ENCODE data around the gene RCAN3.

RCAN3 gene

DNA sequence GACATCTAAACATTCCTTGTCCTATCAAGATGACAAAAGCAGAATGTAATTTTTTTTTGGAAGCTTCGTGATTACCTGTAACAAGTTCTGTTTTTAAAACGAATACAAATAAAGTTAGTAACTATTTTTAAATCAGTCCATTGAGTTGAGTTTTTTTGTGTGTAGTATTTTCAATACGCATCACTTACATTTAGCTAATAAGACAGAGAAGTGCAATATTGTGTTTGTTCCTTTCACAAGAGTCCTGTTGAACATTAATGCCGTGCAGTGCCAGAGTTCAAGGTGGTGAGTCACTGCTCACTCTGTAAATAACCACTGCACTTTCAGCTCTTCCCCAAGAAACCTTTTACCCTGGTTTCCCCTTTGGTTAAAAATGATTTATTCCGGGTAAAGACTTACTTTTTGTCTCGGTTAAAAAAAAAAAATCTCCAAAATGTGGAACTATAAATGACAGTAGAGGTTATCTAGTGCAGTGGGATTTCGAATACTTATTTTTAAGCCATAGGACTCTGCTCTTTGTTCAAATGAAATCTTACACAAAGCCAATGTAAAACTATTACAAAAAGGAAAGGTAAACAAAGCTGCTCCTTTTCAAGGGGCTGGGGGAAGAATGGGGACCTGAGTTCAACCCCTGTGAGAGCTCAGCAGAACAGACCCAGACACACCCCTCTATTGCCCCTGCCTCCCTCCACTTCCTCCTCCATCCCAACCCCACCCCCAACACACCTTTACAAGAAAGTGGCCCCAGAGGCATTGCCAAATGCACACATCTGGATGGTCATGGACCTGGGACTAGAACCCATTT is 38.5 kb downstream of the RCAN3 start:
- TF ChIP-seq YY1 (IDR thresholded peaks at IDR 0.05; ENCODE audit: low read depth) (no peak), ZBTB7A (IDR thresholded peaks at IDR 0.05; ENCODE audit: low read depth) (no peak), TAF1 (IDR thresholded peaks at IDR 0.05; ENCODE audit: low read depth) (no peak), TCF12 (IDR thresholded peaks at IDR 0.05; ENCODE audit: low read depth) (no peak), FOXM1 (IDR thresholded peaks at IDR 0.05; ENCODE audit: borderline replicate concordance, low read depth) (no peak), NFIC (IDR thresholded peaks at IDR 0.05) (no peak), EGR1 (IDR thresholded peaks at IDR 0.05) (no peak), CREB1 (IDR thresholded peaks at IDR 0.05; ENCODE audit: low read depth) (no peak)
- TF ChIP-seq, protein P1, sequence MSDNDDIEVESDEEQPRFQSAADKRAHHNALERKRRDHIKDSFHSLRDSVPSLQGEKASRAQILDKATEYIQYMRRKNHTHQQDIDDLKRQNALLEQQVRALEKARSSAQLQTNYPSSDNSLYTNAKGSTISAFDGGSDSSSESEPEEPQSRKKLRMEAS (IDR thresholded peaks at IDR 0.05) = no peak
- TF ChIP-seq, protein P2, sequence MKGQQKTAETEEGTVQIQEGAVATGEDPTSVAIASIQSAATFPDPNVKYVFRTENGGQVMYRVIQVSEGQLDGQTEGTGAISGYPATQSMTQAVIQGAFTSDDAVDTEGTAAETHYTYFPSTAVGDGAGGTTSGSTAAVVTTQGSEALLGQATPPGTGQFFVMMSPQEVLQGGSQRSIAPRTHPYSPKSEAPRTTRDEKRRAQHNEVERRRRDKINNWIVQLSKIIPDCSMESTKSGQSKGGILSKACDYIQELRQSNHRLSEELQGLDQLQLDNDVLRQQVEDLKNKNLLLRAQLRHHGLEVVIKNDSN (IDR thresholded peaks at IDR 0.05) = no peak

DNA sequence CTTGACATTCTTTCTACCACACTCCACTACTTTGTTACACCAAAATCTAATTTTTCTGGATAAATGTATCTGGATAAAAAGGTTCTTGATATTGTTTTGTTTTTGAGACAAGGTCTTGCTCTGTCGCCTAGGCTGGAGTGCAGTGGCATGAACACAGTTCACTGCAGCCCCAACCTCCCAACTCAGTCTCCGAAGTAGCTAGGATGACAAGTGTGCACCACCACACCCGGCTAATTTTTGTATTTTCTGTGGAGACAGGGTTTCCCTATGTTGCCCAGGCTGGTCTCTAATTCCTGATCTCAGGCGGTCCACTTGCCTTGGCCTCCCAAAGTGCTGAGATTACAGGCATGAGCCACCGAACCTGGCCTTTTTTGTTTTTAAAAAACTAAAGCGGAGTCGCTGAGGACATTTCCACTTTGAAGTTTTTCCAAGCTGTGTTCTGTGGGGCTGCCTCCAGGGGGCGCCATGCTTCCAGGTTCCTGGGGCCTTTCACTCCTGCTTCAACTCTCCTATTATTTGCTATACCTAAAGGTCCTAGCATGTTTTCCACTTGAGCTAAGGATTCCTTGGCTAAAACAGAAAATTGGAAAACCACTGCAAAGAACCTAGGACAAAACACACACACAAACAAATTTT is 39.2 kb downstream of the RCAN3 start:
- TF ChIP-seq CEBPB (IDR thresholded peaks at IDR 0.05) (no peak), TAF1 (IDR thresholded peaks at IDR 0.05; ENCODE audit: low read depth) (no peak), RAD21 (IDR thresholded peaks at IDR 0.05; ENCODE audit: low read depth) (peak; percentile 63), NFIC (IDR thresholded peaks at IDR 0.05) (no peak), EP300 (IDR thresholded peaks at IDR 0.05; ENCODE audit: borderline replicate concordance) (no peak), EGR1 (IDR thresholded peaks at IDR 0.05) (no peak), CREB1 (IDR thresholded peaks at IDR 0.05; ENCODE audit: low read depth) (no peak), TEAD4 (IDR thresholded peaks at IDR 0.05) (no peak)

DNA sequence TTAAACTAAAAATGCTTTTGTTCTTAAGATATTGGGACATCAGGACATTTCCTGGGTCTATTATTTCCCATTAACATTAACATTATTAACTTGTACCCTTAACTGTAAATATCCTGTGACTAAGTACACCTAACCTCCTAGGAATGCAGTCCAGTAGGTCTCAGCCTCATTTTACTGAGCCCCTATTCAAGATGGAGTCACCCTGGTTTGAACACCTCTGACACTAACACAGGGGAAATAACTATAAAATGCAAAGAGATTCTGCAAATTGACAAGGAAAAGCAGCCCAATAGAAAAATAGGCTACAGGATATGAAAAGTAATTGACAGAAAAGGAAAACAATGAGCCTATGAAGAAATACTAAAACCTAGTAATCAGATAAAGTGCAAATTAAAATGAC is 41.6 kb downstream of the RCAN3 start:
- TF ChIP-seq EP300 (IDR thresholded peaks at IDR 0.05; ENCODE audit: borderline replicate concordance) (no peak), RAD21 (IDR thresholded peaks at IDR 0.05; ENCODE audit: low read depth) (no peak), YY1 (IDR thresholded peaks at IDR 0.05; ENCODE audit: low read depth) (peak; percentile 35; the same call in 1 of the 2 replicates), TAF1 (IDR thresholded peaks at IDR 0.05; ENCODE audit: low read depth) (no peak), TEAD4 (IDR thresholded peaks at IDR 0.05) (peak; percentile 46; the same call in 1 of the 2 replicates), EGR1 (IDR thresholded peaks at IDR 0.05) (no peak), CEBPB (IDR thresholded peaks at IDR 0.05) (no peak)
- TF ChIP-seq, protein P2 (IDR thresholded peaks at IDR 0.05) = no peak
- TF ChIP-seq, protein P3, sequence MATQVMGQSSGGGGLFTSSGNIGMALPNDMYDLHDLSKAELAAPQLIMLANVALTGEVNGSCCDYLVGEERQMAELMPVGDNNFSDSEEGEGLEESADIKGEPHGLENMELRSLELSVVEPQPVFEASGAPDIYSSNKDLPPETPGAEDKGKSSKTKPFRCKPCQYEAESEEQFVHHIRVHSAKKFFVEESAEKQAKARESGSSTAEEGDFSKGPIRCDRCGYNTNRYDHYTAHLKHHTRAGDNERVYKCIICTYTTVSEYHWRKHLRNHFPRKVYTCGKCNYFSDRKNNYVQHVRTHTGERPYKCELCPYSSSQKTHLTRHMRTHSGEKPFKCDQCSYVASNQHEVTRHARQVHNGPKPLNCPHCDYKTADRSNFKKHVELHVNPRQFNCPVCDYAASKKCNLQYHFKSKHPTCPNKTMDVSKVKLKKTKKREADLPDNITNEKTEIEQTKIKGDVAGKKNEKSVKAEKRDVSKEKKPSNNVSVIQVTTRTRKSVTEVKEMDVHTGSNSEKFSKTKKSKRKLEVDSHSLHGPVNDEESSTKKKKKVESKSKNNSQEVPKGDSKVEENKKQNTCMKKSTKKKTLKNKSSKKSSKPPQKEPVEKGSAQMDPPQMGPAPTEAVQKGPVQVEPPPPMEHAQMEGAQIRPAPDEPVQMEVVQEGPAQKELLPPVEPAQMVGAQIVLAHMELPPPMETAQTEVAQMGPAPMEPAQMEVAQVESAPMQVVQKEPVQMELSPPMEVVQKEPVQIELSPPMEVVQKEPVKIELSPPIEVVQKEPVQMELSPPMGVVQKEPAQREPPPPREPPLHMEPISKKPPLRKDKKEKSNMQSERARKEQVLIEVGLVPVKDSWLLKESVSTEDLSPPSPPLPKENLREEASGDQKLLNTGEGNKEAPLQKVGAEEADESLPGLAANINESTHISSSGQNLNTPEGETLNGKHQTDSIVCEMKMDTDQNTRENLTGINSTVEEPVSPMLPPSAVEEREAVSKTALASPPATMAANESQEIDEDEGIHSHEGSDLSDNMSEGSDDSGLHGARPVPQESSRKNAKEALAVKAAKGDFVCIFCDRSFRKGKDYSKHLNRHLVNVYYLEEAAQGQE (IDR thresholded peaks at IDR 0.05; ENCODE audit: low read depth) = no peak

DNA sequence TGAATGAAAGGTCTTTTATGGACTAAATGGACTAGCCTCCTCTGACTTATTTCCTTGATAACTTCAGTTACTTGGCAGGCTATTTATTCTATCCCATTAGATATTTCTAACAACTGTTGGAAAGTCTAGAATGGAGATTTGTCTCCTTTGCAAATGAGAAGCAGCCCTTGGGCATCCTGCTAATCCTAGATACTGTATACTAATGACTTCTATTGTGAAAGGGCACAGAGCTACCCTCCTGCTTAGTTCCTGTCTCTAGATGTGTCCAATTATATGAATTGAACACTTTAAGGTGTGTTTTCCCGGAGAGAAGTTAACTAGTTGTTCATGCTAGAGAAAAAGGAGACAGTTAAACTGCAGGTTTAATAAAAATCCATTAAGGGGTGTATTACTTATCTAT is 43.0 kb downstream of the RCAN3 start:
- no peak for TF ChIP-seq TAF1 (IDR thresholded peaks at IDR 0.05; ENCODE audit: low read depth)
- TF ChIP-seq TCF12 (IDR thresholded peaks at IDR 0.05; ENCODE audit: low read depth) = no peak
- TF ChIP-seq NFIC (IDR thresholded peaks at IDR 0.05) = no peak
- no peak for TF ChIP-seq ZBTB7A (IDR thresholded peaks at IDR 0.05; ENCODE audit: low read depth)
- TF ChIP-seq CEBPB (IDR thresholded peaks at IDR 0.05) = no peak
- TF ChIP-seq, protein P3 (IDR thresholded peaks at IDR 0.05; ENCODE audit: low read depth) = no peak
- TF ChIP-seq RAD21 (IDR thresholded peaks at IDR 0.05; ENCODE audit: low read depth) = no peak
- TF ChIP-seq EGR1 (IDR thresholded peaks at IDR 0.05) = no peak
- TF ChIP-seq, protein P2 (IDR thresholded peaks at IDR 0.05) = no peak
- no peak for TF ChIP-seq FOXM1 (IDR thresholded peaks at IDR 0.05; ENCODE audit: borderline replicate concordance, low read depth)
- TF ChIP-seq YY1 (IDR thresholded peaks at IDR 0.05; ENCODE audit: low read depth) = no peak
- TF ChIP-seq TEAD4 (IDR thresholded peaks at IDR 0.05) = no peak
- TF ChIP-seq, protein P1 (IDR thresholded peaks at IDR 0.05) = no peak
- no peak for TF ChIP-seq EP300 (IDR thresholded peaks at IDR 0.05; ENCODE audit: borderline replicate concordance)
- TF ChIP-seq CREB1 (IDR thresholded peaks at IDR 0.05; ENCODE audit: low read depth) = no peak

DNA sequence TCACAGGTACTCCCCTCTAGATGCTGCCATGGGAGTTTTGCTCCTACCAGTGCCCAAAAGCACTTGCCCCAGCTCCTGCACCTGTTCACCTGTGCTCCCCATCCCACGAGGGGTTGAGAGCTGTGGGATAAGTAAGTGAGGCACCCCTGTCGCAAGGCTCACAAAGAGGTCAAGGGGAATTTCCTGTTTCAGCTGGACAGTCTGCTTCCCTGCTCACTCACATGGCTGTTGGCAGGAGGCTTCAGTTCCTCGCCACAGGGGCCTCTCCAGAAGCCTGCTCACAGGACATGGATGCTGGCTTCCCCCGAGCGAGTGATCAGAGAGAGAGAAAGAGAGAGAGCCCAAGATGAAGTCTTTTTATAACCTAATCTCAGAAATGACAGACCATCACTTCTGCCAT is 44.6 kb downstream of the RCAN3 start:
- no peak for TF ChIP-seq YY1 (IDR thresholded peaks at IDR 0.05; ENCODE audit: low read depth)
- TF ChIP-seq TAF1 (IDR thresholded peaks at IDR 0.05; ENCODE audit: low read depth) = no peak
- TF ChIP-seq ZBTB7A (IDR thresholded peaks at IDR 0.05; ENCODE audit: low read depth) = no peak
- no peak for TF ChIP-seq TEAD4 (IDR thresholded peaks at IDR 0.05)
- TF ChIP-seq CREB1 (IDR thresholded peaks at IDR 0.05; ENCODE audit: low read depth) = no peak
- TF ChIP-seq NFIC (IDR thresholded peaks at IDR 0.05) = no peak
- TF ChIP-seq RAD21 (IDR thresholded peaks at IDR 0.05; ENCODE audit: low read depth) = no peak
- TF ChIP-seq EGR1 (IDR thresholded peaks at IDR 0.05) = no peak
- no peak for TF ChIP-seq CEBPB (IDR thresholded peaks at IDR 0.05)
- no peak for TF ChIP-seq TCF12 (IDR thresholded peaks at IDR 0.05; ENCODE audit: low read depth)
- TF ChIP-seq, protein P2 (IDR thresholded peaks at IDR 0.05) = no peak
- TF ChIP-seq, protein P1 (IDR thresholded peaks at IDR 0.05) = no peak
- TF ChIP-seq, protein P3 (IDR thresholded peaks at IDR 0.05; ENCODE audit: low read depth) = no peak

Data from Ishikawa (cell line).